HEK293T (cell line): ENCODE results near the gene VANGL2.

Source experiments
- ARNT ChIP-seq: fragments of 450-650 bp; IDR thresholded peaks from 2 replicates; pipeline ENCODE4 v1.6.1; 2017; ENCODE audit warnings: mild to moderate bottlenecking
- BHLHE40 ChIP-seq: fragments of 450-650 bp; IDR thresholded peaks from 2 replicates; pipeline ENCODE4 v1.6.1; 2016; ENCODE audit warnings: mild to moderate bottlenecking, moderate library complexity, borderline replicate concordance
- ELF4 ChIP-seq: fragments of 450-650 bp; IDR thresholded peaks from 2 replicates; pipeline ENCODE4 v1.6.1; 2017; ENCODE audit warnings: antibody characterized with exemption
- FOXK2 ChIP-seq: fragments of 450-650 bp; IDR thresholded peaks from 2 replicates; pipeline ENCODE4 v1.6.1; 2016; ENCODE audit warnings: mild to moderate bottlenecking
- FOXM1 ChIP-seq: fragments of 450-650 bp; IDR thresholded peaks from 2 replicates; pipeline ENCODE4 v1.6.1; 2017; ENCODE audit warnings: mild to moderate bottlenecking, borderline replicate concordance
- HDGF ChIP-seq: fragments of 450-650 bp; IDR thresholded peaks from 2 replicates; pipeline ENCODE4 v1.6.1; 2017; ENCODE audit warnings: antibody characterized with exemption, borderline replicate concordance
- NFRKB ChIP-seq: fragments of 450-650 bp; IDR thresholded peaks from 2 replicates; pipeline ENCODE4 v1.6.1; 2016; ENCODE audit warnings: mild to moderate bottlenecking, moderate library complexity
- PKNOX1 ChIP-seq: fragments of 450-650 bp; IDR thresholded peaks from 2 replicates; pipeline ENCODE4 v1.6.1; 2016
- SP1 ChIP-seq: fragments of 450-650 bp; IDR thresholded peaks from 2 replicates; pipeline ENCODE4 v1.6.1; 2017
- SUZ12 ChIP-seq: fragments of 450-650 bp; IDR thresholded peaks from 2 replicates; pipeline ENCODE4 v1.6.1; 2016; ENCODE audit warnings: mild to moderate bottlenecking
- TARDBP ChIP-seq: fragments of 450-650 bp; IDR thresholded peaks from 2 replicates; pipeline ENCODE4 v1.6.1; 2016

- no peak for TF ChIP-seq SP1
- TF ChIP-seq BHLHE40 = no peak
- TF ChIP-seq TARDBP = no peak
- no peak for TF ChIP-seq ARNT
- no peak for TF ChIP-seq PKNOX1
- TF ChIP-seq HDGF = no peak
- TF ChIP-seq FOXK2 = no peak
- TF ChIP-seq NFRKB = no peak
- no peak for TF ChIP-seq ELF4
- TF ChIP-seq SUZ12 = no peak
- no peak for TF ChIP-seq FOXM1
Measured at GRCh38 chr1:160428053-160428452, 27.7 kb downstream of the VANGL2 start.
